Keratinocyte (primary cell): ENCODE results near the gene MBTD1. TPM values are rescaled to one million over a fixed set of nuclear protein-coding genes. Genes with fewer than 3 reads are reported as not detected.
"Not testable (repeated sequence)": the region's sequence is repeated elsewhere in the genome, so short reads cannot be mapped to it uniquely, and the experiment has no call there.

ENCODE experiments used
- DNase-seq: peaks from one replicate; pipeline ENCODE4 v3.0.0-alpha.2; 2011; ENCODE audit warnings: low read depth, missing footprints, low spot score
- FAIRE-seq: peaks from 2 replicates; lab custom pipeline; 2011; peaks lifted over from hg19 to GRCh38; lab: Jason Lieb, UNC
- H2AFZ ChIP-seq: 2 replicates; pipeline ENCODE4 v1.6.0; 2012; ENCODE audit warnings: low read length, control low read depth, inconsistent platforms; ENCODE audit not compliant: control insufficient read depth
- H3K27ac ChIP-seq: 2 replicates; pipeline ENCODE4 v1.5.1; 2011; ENCODE audit warnings: low read length; ENCODE audit not compliant: control insufficient read depth, insufficient read depth
- H3K27me3 ChIP-seq: 3 replicates; pipeline ENCODE4 v1.6.0; 2011; ENCODE audit warnings: low read length; ENCODE audit not compliant: control insufficient read depth, insufficient read depth; ENCODE audit errors: extremely low read depth
- H3K36me3 ChIP-seq, 2 experiments: 2 replicates in 1 of 2; 3 replicates in 1 of 2; pipeline ENCODE4 v1.5.1; 2011; ENCODE audit warnings: low read length in 2 of 2, mild to moderate bottlenecking in 1 of 2; ENCODE audit not compliant: control insufficient read depth in 2 of 2, insufficient read depth in 2 of 2; ENCODE audit errors: extremely low read depth in 1 of 2
- H3K4me1 ChIP-seq: 3 replicates; pipeline ENCODE4 v1.5.1; 2011; ENCODE audit warnings: low read length; ENCODE audit not compliant: control insufficient read depth, insufficient read depth; ENCODE audit errors: extremely low read depth
- H3K4me2 ChIP-seq: 3 replicates; pipeline ENCODE4 v1.6.0; 2011; ENCODE audit warnings: low read depth, low read length; ENCODE audit not compliant: control insufficient read depth, insufficient read depth; ENCODE audit errors: extremely low read depth
- H3K4me3 ChIP-seq, 3 experiments: fragments of 200-600 bp in 1 of 3; sonication (generic) in 1 of 3; 2 replicates in 2 of 3; 3 replicates in 1 of 3; pipeline ENCODE4 v1.5.1; 2011 to 2016; ENCODE audit warnings: low read length in 3 of 3, mild to moderate bottlenecking in 3 of 3, control low read depth in 2 of 3, inconsistent platforms in 1 of 3, low read depth in 1 of 3, mixed read lengths in 1 of 3, mixed run types in 1 of 3, moderate library complexity in 1 of 3; ENCODE audit not compliant: control insufficient read depth in 2 of 3, insufficient read depth in 2 of 3; ENCODE audit errors: extremely low read depth in 1 of 3
- H3K79me2 ChIP-seq: 2 replicates; pipeline ENCODE4 v1.6.0; 2012; ENCODE audit warnings: low read length; ENCODE audit not compliant: control insufficient read depth, insufficient read depth
- H3K9ac ChIP-seq: 3 replicates; pipeline ENCODE4 v1.6.0; 2011; ENCODE audit warnings: low read length; ENCODE audit not compliant: control insufficient read depth, insufficient read depth; ENCODE audit errors: extremely low read depth
- H3K9me1 ChIP-seq: 3 replicates; pipeline ENCODE4 v1.6.0; 2011; ENCODE audit warnings: low read length; ENCODE audit not compliant: control insufficient read depth, insufficient read depth; ENCODE audit errors: extremely low read depth
- H3K9me3 ChIP-seq: 2 replicates; pipeline ENCODE4 v1.5.1; 2012; ENCODE audit warnings: low read depth, low read length; ENCODE audit not compliant: control insufficient read depth
- H4K20me1 ChIP-seq: 3 replicates; pipeline ENCODE4 v1.6.0; 2011; ENCODE audit warnings: low read length; ENCODE audit not compliant: control insufficient read depth, insufficient read depth; ENCODE audit errors: extremely low read depth
- CTCF ChIP-seq, 3 experiments: IDR thresholded peaks in 1 of 3; conservative IDR thresholded peaks in 1 of 3; optimal IDR thresholded peaks in 1 of 3; 2 replicates in 2 of 3; 3 replicates in 1 of 3; pipeline versions ENCODE3 to v1.5.1; 2011; ENCODE audit warnings: low read length in 3 of 3, mild to moderate bottlenecking in 3 of 3, moderate library complexity in 2 of 3, control low read depth in 1 of 3, inconsistent platforms in 1 of 3; ENCODE audit not compliant: insufficient read depth in 2 of 3; ENCODE audit errors: extremely low read depth in 1 of 3
- EZH2 ChIP-seq: IDR thresholded peaks from one replicate; pipeline ENCODE4 v1.6.1; 2012; ENCODE audit warnings: inconsistent platforms, mild to moderate bottlenecking, low read length, moderate library complexity
- dilution Hi-C: fragments of 300-500 bp; cut with MboI; formaldehyde crosslinking; loops from one replicate; pipeline ENCODE4 v1.7.0; 2020; ENCODE audit warnings: low sequenced_read_pairs; ENCODE audit not compliant: extremely low pct_ligation_motif_present
- polyA plus RNA-seq, 5 experiments: library from polyadenylated mRNA; depleted of rRNA in 3 of 5; stranded (reverse) in 3 of 5; stranded (forward) in 1 of 5; unstranded in 1 of 5; fragments of >200 nt; gene quantifications; 1 replicate in 1 of 5; 2 replicates in 3 of 5; 3 replicates in 1 of 5; pipeline versions ENCODE4 v1.2.1 to v1.2.3, GENCODE V29; 2011 to 2012; ENCODE audit warnings: missing spikeins in 2 of 5, low read depth in 1 of 5, low replicate concordance in 1 of 5

MBTD1 gene
- polyA plus RNA-seq, 1 donor (not counting 4 experiments of a cell fraction or from before 2014, with no cell fraction given), result 7.0 TPM

GRCh38 chr17:51299859-51300258 lies 40.0 kb upstream of the MBTD1 start:
- dilution Hi-C loops, result no loop called here
- no peak overlapping the region for H3K4me3 ChIP-seq
- H3K9ac ChIP-seq, result no peak overlapping the region
- no peaks in the 10 kb centered on the region for H3K9me3 ChIP-seq
- H3K27ac ChIP-seq, result no peak overlapping the region
- DNase-seq (no peak), FAIRE-seq (no peak)
- peaks cover 3% of the 10 kb centered on the region in 2 experiments for H3K36me3 ChIP-seq
- H4K20me1 ChIP-seq, result no peaks in the 10 kb centered on the region
- TF ChIP-seq EZH2, result no peak
- no peak for TF ChIP-seq CTCF (optimal IDR thresholded peaks at IDR 0.05 in 1 of 3, IDR thresholded peaks at IDR 0.05 in 1 of 3, conservative IDR thresholded peaks at IDR 0.05 in 1 of 3; ENCODE audit: extremely low read depth in 1 of 3, insufficient read depth in 2 of 3, low read length in 3 of 3)
- no peaks in the 10 kb centered on the region for H3K79me2 ChIP-seq
- no peak overlapping the region for H2AFZ ChIP-seq
- H3K4me1 ChIP-seq, result no peaks in the 10 kb centered on the region
- no peaks in the 10 kb centered on the region for H3K9me1 ChIP-seq
- no peaks in the 10 kb centered on the region for H3K27me3 ChIP-seq
- no peak overlapping the region for H3K4me2 ChIP-seq

- TF ChIP-seq CTCF (optimal IDR thresholded peaks at IDR 0.05 in 1 of 3, IDR thresholded peaks at IDR 0.05 in 1 of 3, conservative IDR thresholded peaks at IDR 0.05 in 1 of 3; ENCODE audit: extremely low read depth in 1 of 3, insufficient read depth in 2 of 3, low read length in 3 of 3) (peak; percentile 47 to 63 (median 62)), EZH2 (no peak)
- Histone ChIP-seq H2AFZ (no peak overlapping the region), H3K36me3 (peaks cover 3% of the 10 kb centered on the region in 2 experiments), H4K20me1 (no peaks in the 10 kb centered on the region), H3K79me2 (no peaks in the 10 kb centered on the region), H3K9me3 (no peaks in the 10 kb centered on the region), H3K9ac (no peak overlapping the region), H3K4me2 (no peak overlapping the region), H3K4me1 (no peaks in the 10 kb centered on the region), H3K4me3 (no peak overlapping the region), H3K27me3 (no peaks in the 10 kb centered on the region), H3K27ac (no peak overlapping the region), H3K9me1 (no peaks in the 10 kb centered on the region)
- no peak for DNase-seq
- dilution Hi-C loops, result no loop called here
- FAIRE-seq, result peak; percentile 90
Observed at GRCh38 chr17:51298508-51299371, 38.9 kb upstream of the MBTD1 start.

- H3K4me1 ChIP-seq, H4K20me1 ChIP-seq, H3K4me3 ChIP-seq, H3K9me3 ChIP-seq, DNase-seq, H3K79me2 ChIP-seq, H3K27me3 ChIP-seq, H3K9ac ChIP-seq, dilution Hi-C loops, H3K9me1 ChIP-seq, FAIRE-seq, H3K4me2 ChIP-seq, H3K27ac ChIP-seq, H2AFZ ChIP-seq: not testable (repeated sequence)
- H3K36me3 ChIP-seq, result peaks cover 8 to 12% of the 10 kb centered on the region in 2 experiments
Observed at GRCh38 chr17:51294338-51294737, 34.5 kb upstream of the MBTD1 start.
